Stimulated activated CD8-positive, alpha-beta memory T cell treated with anti-CD3 and anti-CD28 coated beads, Interleukin-15, amount 100 ng/mL, for 24 hours (primary cell): ENCODE results near the gene CPED1.
"Not testable (repeated sequence)": the region's sequence is repeated elsewhere in the genome, so short reads cannot be mapped to it uniquely, and the experiment has no call there.

Experiments
- DNase-seq: peaks from one replicate; pipeline ENCODE4 v3.0.0-alpha.2; 2020; ENCODE audit warnings: low read depth

Gene CPED1

DNA sequence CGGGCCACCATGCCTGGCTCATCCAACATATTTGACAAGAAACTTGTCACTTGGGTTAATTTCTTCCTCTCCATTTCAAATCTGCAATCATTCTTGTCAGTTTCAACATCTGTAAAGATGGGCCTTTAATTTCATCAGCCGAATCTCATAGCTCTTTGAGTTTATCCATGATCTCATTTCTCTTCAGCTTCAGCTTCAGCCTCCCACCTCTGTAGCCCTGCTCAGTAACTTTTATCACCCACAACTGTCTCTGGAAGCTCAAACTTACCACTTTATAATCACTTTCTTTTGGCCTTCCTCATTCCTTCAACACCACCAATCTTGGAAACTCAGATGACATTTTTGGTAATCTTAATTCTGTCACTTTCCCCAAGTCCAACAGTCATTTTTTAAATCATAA, 83.2 kb downstream of the CPED1 start:
- DNase-seq = no peak

DNA sequence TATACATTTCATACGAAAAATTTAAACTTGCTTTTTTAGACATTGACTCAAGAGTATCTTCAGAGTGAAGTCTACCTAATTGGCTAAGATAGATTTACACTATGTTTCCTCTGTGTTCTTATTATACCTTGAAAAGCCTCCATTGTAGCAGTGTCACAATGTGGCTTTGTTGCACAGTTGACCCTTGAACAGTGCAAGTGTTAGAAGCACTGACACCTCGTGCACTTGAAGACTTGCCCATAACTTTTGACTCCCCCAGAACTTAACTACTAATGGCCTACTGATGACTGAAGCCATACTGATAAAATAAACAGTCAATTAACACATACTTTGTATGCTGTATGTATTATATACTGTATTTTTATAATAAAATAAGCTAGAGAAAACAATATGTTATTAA, 84.3 kb downstream of the CPED1 start:
- DNase-seq = no peak

DNA sequence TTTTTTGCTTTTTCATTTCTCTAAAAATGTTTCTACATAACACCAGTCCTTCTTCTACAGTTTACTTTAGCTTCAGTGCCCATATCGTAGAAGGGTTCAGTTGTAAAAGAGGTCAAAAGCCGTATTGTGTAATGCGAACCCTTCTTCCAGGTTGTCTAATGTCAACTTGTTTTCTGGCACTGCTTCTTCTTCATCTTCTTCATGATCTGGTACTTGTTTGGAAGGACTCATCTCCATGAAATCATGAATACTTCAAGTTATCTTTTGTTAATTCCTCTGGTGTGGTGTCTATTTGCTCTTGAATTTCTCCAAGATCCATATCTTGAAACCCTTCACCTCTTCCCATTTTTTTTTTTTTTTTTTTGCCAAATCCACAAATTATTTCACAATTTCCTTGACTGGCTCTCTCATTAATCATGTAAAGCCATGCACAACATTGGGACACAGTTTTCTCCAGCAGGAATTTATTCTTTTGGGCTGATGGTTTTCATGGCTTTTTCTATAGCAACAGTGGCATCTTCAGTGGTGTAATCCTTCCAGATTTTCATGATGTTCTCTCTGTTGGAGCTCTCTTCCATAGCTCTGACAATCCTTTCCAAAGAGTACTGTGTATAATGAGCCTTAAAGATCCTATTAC, 85.1 kb downstream of the CPED1 start:
- no peak for DNase-seq

- not testable (repeated sequence) for DNase-seq
Measured at GRCh38 chr7:121075424-121075841, 86.9 kb downstream of the CPED1 start.

- no peak for DNase-seq
Measured at GRCh38 chr7:121075952-121076349, 87.4 kb downstream of the CPED1 start.

DNA sequence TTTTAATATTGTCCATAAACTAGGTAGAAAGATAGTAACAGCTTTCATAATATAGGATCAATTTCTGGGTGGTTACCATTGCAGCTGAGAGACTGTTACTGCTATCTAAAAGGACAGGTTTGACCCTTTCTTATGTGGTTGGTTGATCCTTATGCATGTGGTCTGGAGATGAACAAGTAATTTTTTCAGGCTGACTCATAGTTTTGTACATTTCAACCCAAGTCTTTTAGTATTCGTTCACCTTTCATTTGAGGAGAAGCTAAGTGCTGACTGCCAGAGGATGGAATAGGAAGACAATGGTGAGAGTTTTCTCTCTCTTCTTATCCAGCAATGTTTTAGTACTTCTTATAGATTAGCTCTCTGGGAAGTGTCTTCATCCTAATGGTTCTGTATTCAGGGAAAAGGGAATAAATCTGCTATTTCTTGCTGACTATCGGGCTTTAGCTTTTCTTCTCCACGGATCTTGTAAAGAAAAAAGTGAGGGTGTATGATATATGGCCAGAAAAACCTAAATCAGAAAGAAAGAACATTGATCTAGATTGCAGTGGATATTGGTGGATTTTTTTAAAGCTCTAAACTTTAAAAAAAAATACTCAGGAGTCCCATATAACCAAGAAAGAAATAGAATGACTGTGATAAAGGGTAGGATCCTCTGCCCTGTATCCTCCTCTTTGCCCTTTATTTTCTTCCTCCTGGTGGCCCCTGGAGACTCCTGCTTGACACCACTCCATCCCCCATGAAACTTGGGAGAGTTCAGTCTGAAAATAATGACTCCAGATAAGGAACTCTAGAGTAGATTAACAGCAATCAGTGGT, 88.0 kb downstream of the CPED1 start:
- DNase-seq = no peak

DNA sequence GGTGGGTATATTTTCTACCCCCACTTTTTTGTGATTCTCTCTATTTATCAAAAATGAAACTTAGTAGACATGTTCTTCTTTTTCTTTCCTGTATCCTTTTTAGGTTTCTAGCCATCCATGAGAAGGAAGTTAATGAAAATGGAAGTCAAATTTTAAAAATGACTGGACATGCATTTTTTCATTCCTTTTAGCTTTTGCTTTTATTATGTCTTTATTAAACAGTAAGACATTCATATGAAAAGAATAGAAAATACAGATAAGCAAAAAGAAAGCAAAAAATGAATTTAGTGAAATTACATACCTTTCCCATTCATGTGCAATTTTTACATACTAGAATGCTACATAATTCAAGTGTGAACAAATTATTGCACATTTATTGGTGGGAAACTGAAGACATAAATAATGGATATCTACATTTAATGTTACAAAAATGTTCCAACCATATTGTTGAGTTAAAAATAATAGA, 88.7 kb downstream of the CPED1 start:
- DNase-seq = no peak

GRCh38 chr7:121078701-121079227, 90.3 kb downstream of the CPED1 start:
- DNase-seq = no peak

GRCh38 chr7:121079425-121080169, 91.1 kb downstream of the CPED1 start:
- DNase-seq = no peak

DNA sequence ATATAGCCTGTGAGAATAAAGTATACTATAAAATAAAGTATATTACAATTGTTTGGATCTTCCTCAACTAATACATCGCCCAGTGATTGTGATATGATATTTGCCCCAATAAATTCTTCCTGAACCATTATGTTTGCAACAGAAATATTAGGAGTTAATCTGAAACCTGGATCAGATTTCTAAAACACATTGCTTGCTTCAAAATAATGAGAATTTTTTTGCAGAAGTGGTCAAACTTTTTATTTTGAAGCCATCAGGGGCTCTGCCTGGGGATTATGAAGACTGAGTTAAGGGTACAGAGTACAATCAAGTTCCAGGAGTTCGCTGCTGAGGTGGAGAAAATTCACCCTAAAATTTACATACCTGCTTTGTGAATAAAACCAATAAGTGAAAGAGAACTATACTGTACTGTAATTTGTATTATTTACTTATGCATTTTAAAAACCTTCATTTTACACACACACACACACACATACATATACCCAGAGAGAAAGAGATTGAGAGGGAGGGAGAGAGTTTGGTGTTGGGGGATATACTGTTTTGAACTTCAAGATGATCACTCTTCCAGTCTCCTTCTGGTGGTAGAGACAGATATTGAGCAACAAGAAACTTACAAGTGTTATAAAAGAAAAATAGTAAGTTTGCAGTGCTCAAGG, 91.9 kb downstream of the CPED1 start:
- no peak for DNase-seq

GRCh38 chr7:121080913-121081326, 92.4 kb downstream of the CPED1 start:
- DNase-seq = no peak

DNA sequence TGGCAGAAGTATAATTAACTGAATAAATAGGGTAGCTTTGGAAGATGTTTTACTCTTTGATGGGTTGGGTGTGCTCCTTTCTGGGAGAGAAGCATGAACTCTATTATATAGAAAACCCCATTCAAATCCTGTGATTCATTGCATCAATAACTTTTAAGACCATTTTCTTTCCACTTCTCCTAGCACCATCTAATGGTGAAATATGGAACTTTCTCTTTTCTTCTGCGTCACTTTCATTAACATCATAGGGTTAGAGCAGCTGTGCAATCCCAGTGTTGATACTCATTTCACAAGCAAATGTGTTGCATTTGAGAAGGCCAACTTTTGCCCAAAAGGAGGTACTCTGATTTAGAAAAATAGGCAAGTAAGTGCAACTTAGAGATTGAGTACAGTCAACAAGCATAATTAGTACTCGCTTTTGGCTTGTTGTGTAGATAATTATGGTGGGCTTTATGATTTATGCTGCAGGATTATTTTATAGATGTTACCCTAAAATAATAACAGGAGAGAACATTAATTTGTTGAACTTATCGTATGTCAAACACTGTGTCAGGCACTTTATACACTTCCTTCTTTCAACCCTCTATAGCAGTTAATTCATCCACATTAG, 92.9 kb downstream of the CPED1 start:
- no peak for DNase-seq

DNA sequence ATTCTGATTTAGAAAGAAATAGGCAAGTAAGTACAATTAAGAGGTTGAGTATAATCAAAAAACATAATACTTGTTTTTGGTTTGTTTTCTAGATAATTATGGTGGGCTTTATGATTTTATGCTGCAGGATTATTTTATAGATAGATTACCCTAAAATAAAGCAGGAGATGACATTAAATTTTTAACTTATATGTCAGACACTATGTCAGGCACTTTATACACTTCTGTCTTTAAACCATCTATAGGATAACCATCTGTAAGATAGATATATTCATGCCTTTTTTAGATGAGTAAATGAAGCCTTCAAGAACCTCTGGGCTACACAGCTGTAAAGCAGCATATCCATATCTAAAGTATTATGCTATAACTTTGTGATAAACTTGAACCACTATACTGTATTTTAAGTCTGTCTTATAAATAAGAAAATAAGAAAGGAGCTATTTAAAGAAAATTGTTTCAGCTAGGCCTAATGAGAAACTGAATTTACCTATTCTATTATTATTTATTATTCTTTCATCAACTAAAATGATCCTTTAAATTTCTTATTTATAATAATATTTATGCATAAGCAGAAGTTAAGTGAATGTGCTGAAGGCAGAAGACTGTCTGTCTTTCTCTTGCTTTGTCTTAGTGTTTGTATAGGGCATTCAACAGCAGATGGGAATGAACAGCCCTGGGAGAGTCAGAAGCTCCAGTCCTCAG, 94.0 kb downstream of the CPED1 start:
- no peak for DNase-seq

DNA sequence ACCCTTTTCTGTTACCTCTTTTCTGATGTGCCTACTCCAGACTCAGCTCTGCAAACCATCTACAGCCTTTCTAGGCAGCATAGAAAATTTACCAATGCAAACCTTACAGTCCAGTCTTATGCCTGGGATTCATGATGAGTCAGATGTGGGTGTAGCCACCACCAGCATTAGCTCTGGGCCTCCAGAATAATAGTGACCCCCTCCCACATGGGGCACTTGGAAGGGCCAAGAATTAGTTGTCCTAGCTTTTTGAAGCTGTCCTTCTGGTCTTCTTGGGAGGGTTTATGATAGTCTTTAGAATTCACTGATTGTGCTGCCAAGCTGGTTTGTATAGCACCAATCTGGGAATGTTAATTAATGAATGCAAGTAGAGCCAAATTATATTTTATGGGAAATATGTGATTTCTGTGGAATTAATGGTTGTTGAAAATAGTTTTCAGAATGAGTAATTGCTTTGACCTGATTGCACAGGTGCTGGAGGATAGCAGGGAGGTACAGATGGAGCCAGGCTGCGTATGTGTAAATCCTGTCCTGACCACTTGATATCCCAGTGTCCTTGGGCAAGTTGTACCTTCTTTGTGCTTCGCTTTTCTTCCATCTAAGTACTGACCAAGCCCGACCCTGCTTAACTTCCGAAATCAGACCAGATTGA, 94.8 kb downstream of the CPED1 start:
- DNase-seq = no peak

DNA sequence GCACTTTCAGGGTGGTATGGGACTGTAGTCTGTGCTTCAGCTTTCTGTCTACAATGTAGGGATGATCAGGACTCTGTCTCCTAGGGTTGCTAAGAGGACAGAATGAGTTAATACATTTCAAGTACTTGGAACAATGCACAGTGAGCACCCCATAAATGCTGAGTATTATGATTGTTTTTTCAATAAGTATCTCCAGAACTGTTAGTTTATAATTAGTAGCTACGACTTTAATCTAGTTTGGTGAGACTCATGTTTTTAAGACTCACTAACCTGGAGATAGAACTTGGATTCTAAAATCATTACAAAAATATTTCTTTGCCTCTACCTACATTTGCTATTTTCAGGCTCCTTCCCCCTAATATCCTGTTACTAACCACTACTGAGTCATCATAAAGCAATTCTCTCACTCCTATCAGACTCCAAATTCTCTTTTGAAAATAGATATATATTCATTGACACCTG, 95.3 kb downstream of the CPED1 start:
- no peak for DNase-seq

- DNase-seq = no peak
Measured at GRCh38 chr7:121084256-121084655, 95.7 kb downstream of the CPED1 start.

DNA sequence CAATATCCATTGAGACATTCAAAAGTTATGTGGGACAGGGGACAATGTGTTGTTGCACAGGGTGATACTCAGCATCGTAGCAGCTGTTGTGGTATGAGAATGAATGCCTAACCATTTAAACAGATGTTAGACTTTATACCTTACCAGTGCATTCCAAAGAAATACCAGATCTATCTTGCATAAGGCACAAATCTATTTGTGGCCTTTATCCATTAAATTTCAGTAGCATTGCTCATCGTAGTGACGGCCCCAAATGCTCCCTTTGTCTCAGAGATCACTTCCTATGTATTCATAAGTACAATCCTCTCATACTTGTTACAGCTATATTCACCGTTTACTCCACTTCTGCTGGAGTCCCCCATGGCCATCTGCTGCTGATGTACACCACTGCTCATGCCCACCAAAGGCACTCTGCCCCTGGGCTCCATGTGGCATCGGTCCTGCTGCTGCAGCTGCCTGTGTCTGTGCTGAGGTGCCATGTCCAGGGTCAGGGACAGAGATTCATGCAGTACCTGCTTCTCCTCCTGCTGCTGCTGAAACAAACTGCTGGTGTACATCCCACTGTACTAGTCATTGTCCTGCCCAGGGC, 96.3 kb downstream of the CPED1 start:
- no peak for DNase-seq

- DNase-seq = no peak
Measured at GRCh38 chr7:121085922-121086321, 97.4 kb downstream of the CPED1 start.

GRCh38 chr7:121088870-121089269, 100.4 kb downstream of the CPED1 start:
- DNase-seq = no peak

GRCh38 chr7:121094829-121095228, 106.3 kb downstream of the CPED1 start:
- no peak for DNase-seq
